ENCODE data around the gene TGM3.

Gene TGM3

DNA sequence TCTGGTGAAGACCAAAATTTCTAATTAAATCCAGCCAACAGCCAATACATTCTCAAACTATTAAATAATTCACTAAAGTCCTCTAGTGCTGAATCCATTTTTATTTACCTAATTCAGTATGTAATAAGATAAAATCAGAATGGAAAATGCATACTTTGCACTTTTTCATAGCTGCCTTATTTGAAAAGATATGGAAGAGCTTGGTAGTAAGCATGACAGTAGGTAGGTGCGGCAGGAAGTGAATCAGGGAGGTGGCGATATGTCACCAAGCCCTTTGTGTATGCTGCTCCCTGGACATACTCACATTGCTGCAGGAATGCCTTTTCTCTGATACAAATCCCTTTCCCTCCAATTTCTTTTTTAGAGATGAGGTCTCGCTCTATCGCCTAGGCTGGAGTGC, 10.2 kb upstream of the TGM3 start:
- no peak for DNase-seq

- no peak for DNase-seq
These were observed 8.3 kb upstream of the TGM3 start for GRCh38 chr20:2287504-2287903.

DNA sequence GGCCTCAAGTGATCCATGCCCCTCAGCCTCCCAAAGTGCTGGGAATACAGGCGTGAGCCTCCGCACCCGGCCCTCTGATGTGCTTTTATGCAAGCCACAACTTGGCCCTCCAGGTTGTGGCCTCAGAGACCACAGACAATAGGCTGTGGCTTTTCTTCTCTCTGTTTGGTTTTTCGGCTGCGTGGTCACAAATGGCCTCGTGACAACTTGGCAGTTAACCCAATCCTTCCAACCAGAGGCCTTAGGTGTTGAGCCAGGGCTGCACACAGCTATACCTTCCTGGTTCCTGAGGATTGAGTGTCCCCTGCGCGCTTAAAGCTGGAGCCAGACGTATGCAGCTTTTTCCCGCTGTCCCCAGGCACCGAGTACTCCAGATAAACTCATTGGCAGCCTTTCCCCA, 6.3 kb upstream of the TGM3 start:
- DNase-seq = no peak

DNA sequence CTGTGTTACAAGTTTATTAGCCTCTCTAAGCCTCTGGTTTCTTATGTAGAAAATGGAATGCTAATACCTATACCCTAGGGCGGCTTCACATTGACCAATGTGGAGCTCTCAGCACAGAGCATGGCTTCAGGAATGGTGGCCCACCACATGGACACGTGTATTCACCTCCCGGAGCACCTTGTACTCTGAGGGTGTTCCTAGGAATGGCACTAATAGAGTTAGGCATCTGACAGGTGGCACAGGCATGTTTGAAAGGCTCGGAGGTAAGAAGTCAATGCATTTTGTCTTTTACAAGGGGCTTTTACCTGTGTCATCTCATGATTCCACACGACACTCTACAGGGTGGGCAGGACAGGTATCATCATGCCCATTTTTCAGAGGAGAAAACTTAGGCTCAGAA, 5.3 kb upstream of the TGM3 start:
- no peak for DNase-seq

DNA sequence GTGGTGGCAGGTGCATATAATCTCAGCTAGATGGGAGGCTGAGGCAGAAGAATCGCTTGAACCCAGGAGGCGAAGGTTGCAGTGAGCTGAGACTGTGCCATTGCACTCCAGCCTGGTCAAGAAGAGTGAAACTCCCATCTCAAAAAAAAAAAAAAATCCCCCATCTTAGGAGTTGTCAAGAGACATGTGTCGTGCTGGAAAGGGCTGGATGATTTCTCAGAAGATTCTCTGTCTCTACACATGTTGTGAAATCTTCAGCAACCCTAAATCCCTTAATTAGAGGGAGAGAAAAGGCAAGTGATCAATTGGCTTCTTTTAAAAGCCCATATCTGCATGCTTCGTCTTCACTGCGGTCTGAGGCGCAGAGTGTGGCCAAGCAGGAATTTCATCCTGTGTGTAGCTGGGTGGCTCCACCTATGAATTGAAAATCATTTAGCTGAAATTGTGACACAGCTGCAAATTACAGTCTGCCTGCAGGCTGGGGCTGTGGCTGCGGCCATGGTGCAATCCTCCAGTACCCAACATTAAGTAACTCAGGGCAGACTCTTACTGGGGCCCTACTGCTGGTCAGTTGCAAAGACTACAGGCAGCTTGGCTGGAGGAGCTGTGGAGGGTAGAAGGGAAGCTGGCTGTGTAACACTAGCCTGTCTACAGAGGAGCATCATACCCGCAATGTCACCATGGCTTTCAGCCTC, 3.2 kb upstream of the TGM3 start:
- DNase-seq = peak; percentile 10

- no peak for DNase-seq
These were observed 2.3 kb upstream of the TGM3 start for GRCh38 chr20:2293486-2293885.

DNA sequence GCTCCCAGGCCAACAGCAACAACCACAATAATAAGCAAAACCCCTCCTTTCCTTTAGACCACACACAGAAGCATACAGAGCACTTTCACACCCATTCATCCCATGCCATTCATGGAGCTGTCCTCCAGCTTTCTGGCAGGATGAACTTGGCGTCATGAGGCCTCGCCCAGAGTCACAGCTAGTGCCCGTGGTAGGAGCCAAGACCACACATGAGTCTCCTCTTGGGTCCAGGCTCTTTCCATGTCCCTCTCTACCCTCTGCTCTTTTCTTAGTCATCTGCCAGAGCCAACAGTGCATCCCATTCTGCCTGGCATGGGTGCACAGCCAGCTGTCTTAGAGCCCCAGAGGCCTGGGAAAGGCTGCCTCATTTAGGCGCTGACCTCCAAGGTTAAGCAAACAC, 1.8 kb upstream of the TGM3 start:
- DNase-seq = no peak

DNA sequence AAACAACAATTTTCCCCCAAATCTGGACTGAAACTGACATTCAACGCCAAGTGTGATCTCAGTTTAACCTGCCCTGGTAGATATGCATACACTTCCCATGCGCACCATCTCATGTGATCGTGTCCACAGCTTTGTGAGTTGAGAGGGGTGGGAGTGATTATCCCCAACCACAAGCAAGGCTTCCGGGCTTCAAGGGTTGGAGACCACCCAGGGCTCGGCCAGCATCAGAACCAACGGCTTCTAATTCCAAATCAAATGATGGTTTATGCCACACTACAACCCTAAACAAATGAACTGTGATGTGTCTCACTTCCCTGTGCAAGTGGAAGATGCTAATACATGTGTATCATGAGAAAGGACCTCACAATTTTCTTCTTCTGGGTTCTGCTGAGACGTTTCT, 515 bp upstream of the TGM3 start:
- DNase-seq = no peak

- no peak for DNase-seq
These were observed 939 bp downstream of the TGM3 start for GRCh38 chr20:2296524-2297356.

- DNase-seq = no peak
These were observed 1.5 kb downstream of the TGM3 start for GRCh38 chr20:2297357-2297728.

DNA sequence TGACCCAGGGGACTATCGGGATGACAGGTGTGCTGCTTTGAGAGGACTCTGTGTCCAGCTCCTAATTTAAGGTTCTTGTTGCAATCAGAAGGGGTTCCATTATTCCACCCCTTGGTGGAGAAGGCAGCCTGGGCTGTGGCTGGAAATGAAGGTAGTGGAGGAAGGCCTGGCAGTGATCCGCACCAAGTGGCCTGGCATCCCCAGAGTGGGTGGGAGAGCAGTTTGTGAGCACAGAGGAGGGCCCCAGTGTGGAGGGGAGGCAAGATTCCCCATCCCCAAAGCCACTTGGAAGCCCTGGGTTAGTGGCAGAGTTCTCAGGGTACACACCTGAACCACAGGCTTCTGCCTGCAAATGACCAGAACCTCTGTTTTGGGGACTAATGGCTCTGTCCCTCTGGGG, 2.3 kb downstream of the TGM3 start:
- no peak for DNase-seq

GRCh38 chr20:2298701-2299100, 2.9 kb downstream of the TGM3 start:
- no peak for DNase-seq

DNA sequence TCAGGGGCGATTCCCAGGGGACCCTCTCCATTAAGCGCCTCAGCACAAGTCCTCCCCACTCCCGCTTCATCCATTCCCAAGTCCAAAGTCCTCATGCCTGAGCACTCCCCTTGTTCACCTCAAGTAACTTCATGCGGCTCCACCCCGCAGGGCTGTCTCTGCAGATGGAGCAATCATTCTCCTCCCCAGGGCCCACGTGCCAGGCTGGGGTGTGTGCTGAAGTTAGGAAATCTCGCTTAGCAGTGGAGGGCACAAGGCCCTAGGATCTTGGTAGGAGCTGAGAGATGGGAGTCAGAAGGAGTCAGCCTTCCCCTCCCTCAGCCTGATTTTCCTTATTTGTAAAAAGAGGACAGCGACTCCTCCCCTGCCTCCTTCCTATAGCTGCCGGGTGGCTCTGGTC, 3.5 kb downstream of the TGM3 start:
- no peak for DNase-seq

GRCh38 chr20:2300002-2300401, 4.2 kb downstream of the TGM3 start:
- DNase-seq = no peak

DNA sequence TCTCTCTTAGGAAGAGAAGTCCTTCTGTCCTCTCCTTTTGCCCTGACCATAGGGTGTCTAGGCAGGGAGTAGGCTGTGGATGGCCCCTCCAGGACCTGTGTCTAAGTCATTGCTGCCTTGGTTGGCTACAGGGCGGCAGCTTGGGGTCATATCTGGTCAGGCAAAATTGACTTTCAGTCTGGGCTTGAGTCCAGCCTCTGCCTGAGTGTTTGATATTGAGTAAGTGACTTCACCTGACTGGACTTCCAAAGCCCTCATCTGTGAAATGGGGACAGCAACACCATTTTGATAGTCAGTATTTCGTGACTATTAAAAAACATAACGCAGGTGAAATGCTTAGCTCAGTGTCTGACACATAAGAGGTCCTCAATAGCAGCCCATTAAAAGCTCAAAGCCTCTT, 4.6 kb downstream of the TGM3 start:
- DNase-seq = no peak

- peak; percentile 34 for DNase-seq
These were observed 5.4 kb downstream of the TGM3 start for GRCh38 chr20:2301164-2301622.

DNA sequence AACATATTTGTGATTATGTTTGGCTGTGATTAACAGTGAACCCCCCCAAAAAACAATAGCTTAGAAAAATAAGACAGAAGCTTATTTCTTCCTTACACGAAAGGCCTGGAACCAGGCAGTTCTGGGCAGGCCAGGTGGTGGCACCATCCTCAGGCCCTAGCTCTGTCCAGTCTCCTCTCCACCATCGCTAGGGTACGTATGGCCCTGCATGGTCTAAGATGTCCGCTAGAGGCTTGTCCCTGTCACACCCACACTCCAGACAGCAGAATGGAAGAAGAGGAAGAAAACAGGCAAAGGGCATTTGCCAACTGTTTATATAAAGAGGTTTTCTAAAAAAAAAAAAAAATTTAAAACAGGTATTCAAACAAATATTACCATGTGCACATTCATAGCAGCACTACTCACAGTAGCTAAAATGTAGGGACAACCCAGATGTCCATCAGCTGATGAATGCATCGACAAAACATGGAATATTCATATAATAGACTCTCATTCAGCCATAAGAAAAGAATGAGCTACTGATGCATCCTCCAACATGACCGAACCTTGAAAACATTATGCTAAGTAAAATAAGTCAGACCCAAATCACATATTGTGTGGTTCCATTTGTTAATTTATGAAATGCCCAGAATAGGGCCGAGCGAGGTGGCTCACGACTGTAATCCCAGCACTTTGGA, 6.7 kb downstream of the TGM3 start:
- DNase-seq = no peak

GRCh38 chr20:2303673-2304072, 7.9 kb downstream of the TGM3 start:
- DNase-seq = no peak

- no peak for DNase-seq
These were observed 8.4 kb downstream of the TGM3 start for GRCh38 chr20:2304180-2304579.

- DNase-seq = no peak
These were observed 9.2 kb downstream of the TGM3 start for GRCh38 chr20:2305029-2305428.

DNA sequence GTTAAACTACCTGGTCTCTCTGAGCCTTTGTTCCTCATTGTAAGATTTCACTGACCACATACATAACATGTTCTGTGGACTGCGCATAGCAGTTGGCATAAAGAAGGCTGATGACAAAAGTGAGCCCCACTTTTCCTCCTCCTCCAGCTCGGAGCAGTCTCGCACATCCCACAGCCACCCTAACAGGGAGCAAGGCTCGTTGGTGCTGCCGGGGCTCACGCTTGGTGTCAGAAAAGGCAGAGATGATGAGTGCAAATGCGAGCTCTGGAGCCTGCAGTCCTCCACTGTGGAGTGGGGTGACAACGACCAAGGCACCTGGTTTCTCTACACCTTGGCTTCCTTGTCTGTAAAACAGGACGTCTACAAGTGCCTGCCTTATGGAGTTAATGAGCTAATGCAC, 9.7 kb downstream of the TGM3 start:
- DNase-seq = no peak

DNA sequence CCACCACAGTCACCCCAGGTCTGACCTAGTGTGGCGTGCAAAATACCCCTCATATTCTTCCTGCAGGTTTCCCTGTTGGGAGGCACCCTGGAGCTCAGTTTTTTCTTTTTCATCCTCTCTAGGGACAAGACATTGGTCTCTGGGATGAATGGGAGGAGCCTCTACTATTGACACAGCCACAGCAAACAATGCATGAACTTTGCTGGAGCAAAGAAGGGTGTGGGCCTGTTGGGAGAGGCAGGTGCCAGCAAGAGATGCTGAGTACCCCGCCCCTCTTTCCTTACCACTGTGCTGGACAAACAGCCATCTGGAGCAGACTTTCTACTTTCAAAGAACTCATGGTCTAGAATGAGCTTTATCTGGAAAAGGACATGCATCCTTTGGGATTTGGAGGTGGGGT, 10.1 kb downstream of the TGM3 start:
- no peak for DNase-seq

DNA sequence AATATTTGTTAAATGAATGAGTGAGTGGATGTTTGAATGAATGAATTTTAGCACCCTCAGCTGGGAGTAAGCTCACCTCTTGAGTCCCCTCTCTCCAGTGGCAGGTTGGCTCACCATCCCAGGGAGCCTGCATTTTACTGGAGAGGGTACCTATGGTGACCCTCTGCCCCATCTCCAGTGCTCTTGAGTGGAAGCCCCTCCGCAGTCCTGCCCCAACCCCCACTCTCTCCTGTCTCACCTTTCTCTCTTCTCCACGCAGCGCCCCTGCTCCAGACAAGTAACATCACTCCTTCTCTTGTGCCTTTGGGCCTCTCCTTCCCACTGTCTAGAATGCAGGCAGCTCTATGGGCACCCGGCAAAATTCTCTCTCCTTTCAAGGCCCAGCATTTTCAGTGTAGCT, 11.3 kb downstream of the TGM3 start:
- DNase-seq = no peak

DNA sequence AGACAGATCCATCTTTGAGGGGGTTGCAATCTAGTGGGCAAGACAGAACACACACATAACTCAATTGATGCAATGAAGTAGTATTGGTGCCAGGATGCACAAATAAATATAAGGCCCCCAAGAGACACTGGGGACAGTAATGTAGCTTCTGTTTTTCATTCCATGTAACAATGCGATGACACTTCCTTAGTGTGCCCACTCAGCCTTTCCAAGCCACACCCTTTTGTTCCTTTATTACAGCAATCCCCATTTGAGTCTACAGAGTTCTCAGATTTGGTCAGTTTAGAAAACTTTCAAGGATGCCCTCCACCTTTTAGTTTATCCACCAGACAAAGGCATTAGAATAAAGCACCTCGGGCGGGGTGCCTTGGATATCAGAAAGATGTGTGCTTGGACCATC, 15.5 kb downstream of the TGM3 start:
- DNase-seq = no peak

All from CD4-positive, alpha-beta T cell treated with Interleukin-12 subunit alpha and Interleukin-12 subunit beta, for 1 hour (primary cell).